ENCODE measurements around the gene RIC8B. TPM values are rescaled to one million over a fixed set of nuclear protein-coding genes. Genes with fewer than 3 reads are reported as not detected.

Gene RIC8B
- total RNA-seq, 1 experiment from 2014 or later: 13.5 TPM

- no peak overlapping the region for H3K4me3 ChIP-seq
- H3K27me3 ChIP-seq: no peaks in the 10 kb centered on the region
- DNase-seq: no peak
- H3K36me3 ChIP-seq: peaks cover 5% of the 10 kb centered on the region; the same call in 1 of the 2 replicates
- no peaks in the 10 kb centered on the region for H3K9me3 ChIP-seq
Measured at GRCh38 chr12:106873983-106874382, 99.5 kb downstream of the RIC8B start.

- Histone ChIP-seq H3K9me3 (no peaks in the 10 kb centered on the region), H3K27me3 (no peaks in the 10 kb centered on the region), H3K4me3 (no peak overlapping the region), H3K36me3 (no peaks in the 10 kb centered on the region)
- DNase-seq: no peak
Measured at GRCh38 chr12:106878804-106879203, 104.3 kb downstream of the RIC8B start.

- Histone ChIP-seq H3K9me3 (no peaks in the 10 kb centered on the region), H3K27me3 (no peaks in the 10 kb centered on the region), H3K4me3 (no peak overlapping the region), H3K36me3 (no peaks in the 10 kb centered on the region)
- DNase-seq: no peak
Measured at GRCh38 chr12:106879612-106880011, 105.1 kb downstream of the RIC8B start.

GRCh38 chr12:106883426-106883825, 108.9 kb downstream of the RIC8B start:
- Histone ChIP-seq H3K27me3 (no peaks in the 10 kb centered on the region), H3K4me3 (no peak overlapping the region), H3K9me3 (no peaks in the 10 kb centered on the region), H3K36me3 (peaks cover 5% of the 10 kb centered on the region; the same call in 1 of the 2 replicates)
- no peak for DNase-seq

- Histone ChIP-seq H3K9me3 (no peaks in the 10 kb centered on the region), H3K27me3 (no peaks in the 10 kb centered on the region), H3K4me3 (no peak overlapping the region), H3K36me3 (peaks cover 5% of the 10 kb centered on the region; the same call in 1 of the 2 replicates)
- DNase-seq: no peak
Measured at GRCh38 chr12:106885026-106885425, 110.5 kb downstream of the RIC8B start.

- Histone ChIP-seq H3K27me3 (no peaks in the 10 kb centered on the region), H3K36me3 (peaks cover 5% of the 10 kb centered on the region; the same call in 1 of the 2 replicates), H3K9me3 (no peaks in the 10 kb centered on the region), H3K4me3 (no peak overlapping the region)
- DNase-seq: no peak
Measured at GRCh38 chr12:106885541-106886249, 111.2 kb downstream of the RIC8B start.

- H3K36me3 ChIP-seq: peaks cover 5% of the 10 kb centered on the region; the same call in 1 of the 2 replicates
- H3K27me3 ChIP-seq: no peaks in the 10 kb centered on the region
- no peak for DNase-seq
- H3K4me3 ChIP-seq: no peak overlapping the region
- H3K9me3 ChIP-seq: no peaks in the 10 kb centered on the region
Measured at GRCh38 chr12:106886932-106887331, 112.5 kb downstream of the RIC8B start.

- Histone ChIP-seq H3K4me3 (no peak overlapping the region), H3K27me3 (no peaks in the 10 kb centered on the region), H3K9me3 (no peaks in the 10 kb centered on the region), H3K36me3 (peaks cover 5% of the 10 kb centered on the region; the same call in 1 of the 2 replicates)
- DNase-seq: no peak
Measured at GRCh38 chr12:106888348-106888970, 114.0 kb downstream of the RIC8B start.

GRCh38 chr12:106889326-106889725, 114.8 kb downstream of the RIC8B start:
- H3K9me3 ChIP-seq: no peaks in the 10 kb centered on the region
- peaks cover 5% of the 10 kb centered on the region; the same call in 1 of the 2 replicates for H3K36me3 ChIP-seq
- no peak for DNase-seq
- H3K27me3 ChIP-seq: no peaks in the 10 kb centered on the region
- H3K4me3 ChIP-seq: no peak overlapping the region

GRCh38 chr12:106889950-106890626, 115.6 kb downstream of the RIC8B start:
- no peaks in the 10 kb centered on the region for H3K9me3 ChIP-seq
- no peak overlapping the region for H3K4me3 ChIP-seq
- H3K27me3 ChIP-seq: no peaks in the 10 kb centered on the region
- H3K36me3 ChIP-seq: peaks cover 5% of the 10 kb centered on the region; the same call in 1 of the 2 replicates
- DNase-seq: no peak

GRCh38 chr12:106892075-106892474, 117.6 kb downstream of the RIC8B start:
- DNase-seq: no peak
- no peaks in the 10 kb centered on the region for H3K27me3 ChIP-seq
- no peaks in the 10 kb centered on the region for H3K36me3 ChIP-seq
- H3K4me3 ChIP-seq: no peak overlapping the region
- H3K9me3 ChIP-seq: no peaks in the 10 kb centered on the region

- no peak overlapping the region for H3K4me3 ChIP-seq
- no peaks in the 10 kb centered on the region for H3K36me3 ChIP-seq
- no peaks in the 10 kb centered on the region for H3K9me3 ChIP-seq
- H3K27me3 ChIP-seq: no peaks in the 10 kb centered on the region
- peak; percentile 22 for DNase-seq
Measured at GRCh38 chr12:106893451-106893850, 119.0 kb downstream of the RIC8B start.

GRCh38 chr12:106894774-106895173, 120.3 kb downstream of the RIC8B start:
- Histone ChIP-seq H3K4me3 (no peak overlapping the region), H3K36me3 (no peaks in the 10 kb centered on the region), H3K27me3 (no peaks in the 10 kb centered on the region), H3K9me3 (no peaks in the 10 kb centered on the region)
- DNase-seq: no peak

- H3K4me3 ChIP-seq: no peak overlapping the region
- DNase-seq: no peak
Measured at GRCh38 chr12:106896603-106897002, 122.1 kb downstream of the RIC8B start.

GRCh38 chr12:106897082-106897481, 122.6 kb downstream of the RIC8B start:
- H3K27me3 ChIP-seq: no peaks in the 10 kb centered on the region
- no peak overlapping the region for H3K4me3 ChIP-seq
- no peak for DNase-seq
- no peaks in the 10 kb centered on the region for H3K9me3 ChIP-seq
- H3K36me3 ChIP-seq: no peaks in the 10 kb centered on the region

More at GRCh38 chr12:106896603-106897002, 122.1 kb downstream of the RIC8B start:
- Histone ChIP-seq H3K36me3 (no peaks in the 10 kb centered on the region), H3K9me3 (no peaks in the 10 kb centered on the region), H3K27me3 (no peaks in the 10 kb centered on the region)

GRCh38 chr12:106897981-106898901, 123.8 kb downstream of the RIC8B start:
- Histone ChIP-seq H3K9me3 (no peaks in the 10 kb centered on the region), H3K4me3 (no peak overlapping the region), H3K27me3 (no peaks in the 10 kb centered on the region), H3K36me3 (no peaks in the 10 kb centered on the region)
- no peak for DNase-seq
